ENCODE measurements around the gene NCKAP5. TPM values are rescaled to one million over a fixed set of nuclear protein-coding genes. Genes with fewer than 3 reads are reported as not detected.

The NCKAP5 gene
- total and polyA plus RNA-seq, 10 donors: 0.39 to 6.0 (median 3.3) TPM

DNA sequence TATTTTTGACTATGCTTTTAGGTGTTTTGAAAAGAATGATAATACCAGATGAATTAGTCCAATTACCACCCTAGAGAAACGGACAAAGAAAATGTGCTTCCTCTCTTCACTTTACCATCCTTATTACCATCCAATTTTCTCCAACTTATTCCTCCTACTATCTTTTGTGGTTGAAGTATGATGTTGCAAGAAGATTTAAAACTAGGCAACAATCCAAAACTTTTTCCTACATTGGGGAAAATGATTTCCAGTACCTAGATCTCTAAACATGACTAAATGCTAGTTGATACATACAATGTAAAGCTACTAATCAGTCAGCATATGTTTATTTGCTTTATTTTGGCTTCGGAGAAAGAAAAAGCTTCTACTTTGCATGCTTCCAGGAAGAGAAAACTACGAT, 543.3 kb downstream of the NCKAP5 start:
- 55 to 80% (median 69%) methylated on average over 3 of the region's 3 CpGs for WGBS, 5 donors
- no peak for DNase-seq
- Histone ChIP-seq H3K27ac (no peak overlapping the region), H3K4me3 (no peak overlapping the region), H3K4me1 (no peaks in the 10 kb centered on the region), H3K27me3 (replicated peaks in 1 of 7) (no peaks in the 10 kb centered on the region), H3K36me3 (no peaks in the 10 kb centered on the region), H3K9me3 (peaks cover 0 to under 1% (median 0%) of the 10 kb centered on the region in 8 donors)
- TF ChIP-seq POLR2AphosphoS5 (IDR thresholded peaks at IDR 0.05) (no peak), POLR2A (IDR thresholded peaks at IDR 0.05) (no peak)
- TF ChIP-seq, protein P1, sequence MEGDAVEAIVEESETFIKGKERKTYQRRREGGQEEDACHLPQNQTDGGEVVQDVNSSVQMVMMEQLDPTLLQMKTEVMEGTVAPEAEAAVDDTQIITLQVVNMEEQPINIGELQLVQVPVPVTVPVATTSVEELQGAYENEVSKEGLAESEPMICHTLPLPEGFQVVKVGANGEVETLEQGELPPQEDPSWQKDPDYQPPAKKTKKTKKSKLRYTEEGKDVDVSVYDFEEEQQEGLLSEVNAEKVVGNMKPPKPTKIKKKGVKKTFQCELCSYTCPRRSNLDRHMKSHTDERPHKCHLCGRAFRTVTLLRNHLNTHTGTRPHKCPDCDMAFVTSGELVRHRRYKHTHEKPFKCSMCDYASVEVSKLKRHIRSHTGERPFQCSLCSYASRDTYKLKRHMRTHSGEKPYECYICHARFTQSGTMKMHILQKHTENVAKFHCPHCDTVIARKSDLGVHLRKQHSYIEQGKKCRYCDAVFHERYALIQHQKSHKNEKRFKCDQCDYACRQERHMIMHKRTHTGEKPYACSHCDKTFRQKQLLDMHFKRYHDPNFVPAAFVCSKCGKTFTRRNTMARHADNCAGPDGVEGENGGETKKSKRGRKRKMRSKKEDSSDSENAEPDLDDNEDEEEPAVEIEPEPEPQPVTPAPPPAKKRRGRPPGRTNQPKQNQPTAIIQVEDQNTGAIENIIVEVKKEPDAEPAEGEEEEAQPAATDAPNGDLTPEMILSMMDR (IDR thresholded peaks at IDR 0.05 in 8 of 11, conservative IDR thresholded peaks at IDR 0.05 in 3 of 11): no peak
- intact Hi-C loops (cut with DNase I; ENCODE audit: low total_unique reads): no loop called here

DNA sequence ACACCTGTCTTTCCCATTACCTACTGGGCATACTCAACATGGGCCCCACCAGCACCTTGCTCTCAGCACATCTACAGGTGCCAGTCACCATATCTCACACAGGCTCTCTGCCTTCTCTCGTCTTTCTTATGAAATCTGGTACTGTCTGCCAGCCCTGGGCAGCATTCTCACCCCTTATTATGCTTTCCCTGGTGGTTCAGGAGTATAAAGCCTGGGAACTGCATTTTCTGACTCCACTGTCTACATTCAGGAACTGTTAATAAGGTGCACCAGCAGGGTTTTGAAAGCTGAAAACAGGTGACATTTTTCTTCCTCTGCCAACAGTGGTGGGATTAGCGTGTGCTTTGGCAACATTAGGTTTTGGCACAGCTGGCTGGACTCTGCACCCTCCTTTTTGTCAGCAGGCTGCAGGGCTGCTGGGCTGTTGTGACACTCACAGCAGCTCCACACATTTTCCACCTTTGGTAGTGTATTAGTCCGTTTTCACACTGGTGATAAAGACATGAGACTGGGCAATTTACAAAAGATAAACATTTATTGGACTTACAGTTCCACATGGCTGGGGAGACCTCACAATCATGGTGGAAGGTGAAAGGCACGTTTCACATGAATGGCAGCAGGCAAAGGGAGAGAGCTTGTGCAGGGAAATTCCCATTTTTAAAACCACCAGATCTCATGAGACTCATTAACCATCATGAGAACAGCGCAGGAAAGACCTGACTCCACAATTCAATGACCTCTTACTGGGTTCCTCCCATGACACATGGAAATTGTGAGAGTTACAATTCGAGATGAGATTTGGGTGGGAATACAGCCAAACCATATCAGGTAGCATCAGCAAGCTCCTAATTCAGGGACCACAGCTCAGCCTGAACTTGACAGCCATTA, 555.2 kb downstream of the NCKAP5 start:
- H3K27ac ChIP-seq: no peak overlapping the region
- 64 to 76% (median 67%) methylated on average over 6 of the region's 6 CpGs for WGBS, 5 donors
- no peaks in the 10 kb centered on the region for H3K27me3 ChIP-seq (replicated peaks in 1 of 7)
- H3K4me1 ChIP-seq: no peaks in the 10 kb centered on the region
- TF ChIP-seq POLR2A (IDR thresholded peaks at IDR 0.05): no peak
- TF ChIP-seq, protein P1 (IDR thresholded peaks at IDR 0.05 in 8 of 11, conservative IDR thresholded peaks at IDR 0.05 in 3 of 11): no peak
- TF ChIP-seq POLR2AphosphoS5 (IDR thresholded peaks at IDR 0.05): no peak
- intact Hi-C loops (cut with DNase I; ENCODE audit: low total_unique reads): no loop called here
- H3K36me3 ChIP-seq: no peaks in the 10 kb centered on the region
- H3K9me3 ChIP-seq: no peaks in the 10 kb centered on the region
- no peak overlapping the region for H3K4me3 ChIP-seq
- no peak for DNase-seq

DNA sequence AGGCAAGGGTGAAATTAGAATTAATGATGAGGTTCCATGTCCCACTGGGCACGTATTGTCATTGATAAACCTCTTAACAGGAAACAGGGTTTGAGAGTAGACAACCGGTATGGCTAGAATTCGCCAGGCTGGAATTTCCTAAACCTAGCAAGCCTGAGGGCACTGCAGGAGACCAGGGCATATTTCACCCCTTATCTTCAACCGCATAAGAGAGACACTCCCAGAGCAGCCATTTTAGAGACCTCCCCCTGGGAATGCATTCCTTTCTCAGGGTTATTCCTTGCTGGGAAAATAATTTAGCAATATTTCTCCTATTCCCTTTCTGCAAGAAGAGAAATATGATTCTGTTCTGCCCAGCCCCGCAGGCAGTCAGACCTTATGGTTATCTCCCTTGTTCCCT, 563.6 kb downstream of the NCKAP5 start:
- Histone ChIP-seq H3K9me3 (peaks cover 0 to 48% (median 28%) of the 10 kb centered on the region in 8 donors), H3K4me3 (no peak overlapping the region), H3K27me3 (replicated peaks in 1 of 7) (no peaks in the 10 kb centered on the region), H3K36me3 (no peaks in the 10 kb centered on the region), H3K27ac (no peak overlapping the region), H3K4me1 (no peaks in the 10 kb centered on the region)
- 85 to 93% (median 88%) methylated on average over 5 of the region's 5 CpGs for WGBS, 5 donors
- DNase-seq: no peak
- TF ChIP-seq, protein P1 (IDR thresholded peaks at IDR 0.05 in 8 of 11, conservative IDR thresholded peaks at IDR 0.05 in 3 of 11): no peak
- TF ChIP-seq POLR2AphosphoS5 (IDR thresholded peaks at IDR 0.05) (no peak), POLR2A (IDR thresholded peaks at IDR 0.05) (no peak)
- intact Hi-C loops (cut with DNase I; ENCODE audit: low total_unique reads): no loop called here

DNA sequence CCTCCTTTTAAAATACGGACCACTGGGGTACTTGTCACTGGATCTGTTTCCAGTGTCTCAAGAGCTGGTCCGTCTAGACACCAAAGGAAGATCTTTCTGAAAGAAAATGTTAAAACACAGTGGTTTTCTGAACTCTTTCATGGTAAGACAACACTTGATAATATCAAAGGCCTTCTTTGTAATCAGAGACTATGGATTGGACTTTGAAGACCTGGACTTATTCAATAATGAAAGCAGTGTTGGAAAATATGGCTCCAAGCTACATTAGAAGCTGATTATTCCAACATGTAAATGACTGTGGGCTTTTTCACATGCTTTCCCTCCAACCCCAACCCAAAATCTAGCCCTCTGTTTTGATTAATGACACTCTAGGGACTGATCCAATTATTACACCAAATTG, 568.8 kb downstream of the NCKAP5 start:
- Histone ChIP-seq H3K27ac (no peak overlapping the region), H3K4me1 (no peaks in the 10 kb centered on the region), H3K27me3 (replicated peaks in 1 of 7) (no peaks in the 10 kb centered on the region), H3K9me3 (peaks cover 0 to 25% (median 15%) of the 10 kb centered on the region in 8 donors), H3K4me3 (no peak overlapping the region), H3K36me3 (no peaks in the 10 kb centered on the region)
- no peak for TF ChIP-seq POLR2AphosphoS5 (IDR thresholded peaks at IDR 0.05)
- no peak for TF ChIP-seq POLR2A (IDR thresholded peaks at IDR 0.05)
- TF ChIP-seq, protein P1 (IDR thresholded peaks at IDR 0.05 in 8 of 11, conservative IDR thresholded peaks at IDR 0.05 in 3 of 11): no peak
- intact Hi-C loops (cut with DNase I; ENCODE audit: low total_unique reads): no loop called here
- no peak for DNase-seq
- WGBS, 5 donors: 66 to 91% (median 78%) methylated on average over 2 of the region's 2 CpGs

Data from spleen (tissue), 11 donors.